NOMO-1 (cell line): ENCODE measurements around the gene CBX3.
A peak's percentile ranks its signal among the peaks of the same experiment; 100 is the strongest.
"Not testable (repeated sequence)": the region's sequence is repeated elsewhere in the genome, so short reads cannot be mapped to it uniquely, and the experiment has no call there.

Experiments used
- DNase-seq, 2 experiments: peaks; one replicate each; lab custom pipeline; 2025; ENCODE audit not compliant: unreplicated experiment in 2 of 2; lab: John Stamatoyannopoulos, UW

The CBX3 gene

GRCh38 chr7:26201247-26202018, at the start of gene CBX3:
CBX3 (plus strand) TSS chr7:26201745; CDS start chr7:26202999, 1,254 bp downstream.
- peak; percentile 94 to 95 for DNase-seq

GRCh38 chr7:26151953-26152781, 49.4 kb upstream of the CBX3 start, which contains the start of gene NFE2L3:
NFE2L3 (plus strand) TSS chr7:26152198; CDS start chr7:26152499, 301 bp downstream.
- peak; percentile 82 to 89 for DNase-seq

GRCh38 chr7:26152782-26153240, 48.7 kb upstream of the CBX3 start:
- not testable (repeated sequence) for DNase-seq

GRCh38 chr7:26153241-26153822, 48.2 kb upstream of the CBX3 start:
- no peak for DNase-seq

GRCh38 chr7:26153823-26154783, 47.4 kb upstream of the CBX3 start:
- DNase-seq, result no peak

GRCh38 chr7:26155531-26156375, 45.8 kb upstream of the CBX3 start:
- no peak for DNase-seq

DNA sequence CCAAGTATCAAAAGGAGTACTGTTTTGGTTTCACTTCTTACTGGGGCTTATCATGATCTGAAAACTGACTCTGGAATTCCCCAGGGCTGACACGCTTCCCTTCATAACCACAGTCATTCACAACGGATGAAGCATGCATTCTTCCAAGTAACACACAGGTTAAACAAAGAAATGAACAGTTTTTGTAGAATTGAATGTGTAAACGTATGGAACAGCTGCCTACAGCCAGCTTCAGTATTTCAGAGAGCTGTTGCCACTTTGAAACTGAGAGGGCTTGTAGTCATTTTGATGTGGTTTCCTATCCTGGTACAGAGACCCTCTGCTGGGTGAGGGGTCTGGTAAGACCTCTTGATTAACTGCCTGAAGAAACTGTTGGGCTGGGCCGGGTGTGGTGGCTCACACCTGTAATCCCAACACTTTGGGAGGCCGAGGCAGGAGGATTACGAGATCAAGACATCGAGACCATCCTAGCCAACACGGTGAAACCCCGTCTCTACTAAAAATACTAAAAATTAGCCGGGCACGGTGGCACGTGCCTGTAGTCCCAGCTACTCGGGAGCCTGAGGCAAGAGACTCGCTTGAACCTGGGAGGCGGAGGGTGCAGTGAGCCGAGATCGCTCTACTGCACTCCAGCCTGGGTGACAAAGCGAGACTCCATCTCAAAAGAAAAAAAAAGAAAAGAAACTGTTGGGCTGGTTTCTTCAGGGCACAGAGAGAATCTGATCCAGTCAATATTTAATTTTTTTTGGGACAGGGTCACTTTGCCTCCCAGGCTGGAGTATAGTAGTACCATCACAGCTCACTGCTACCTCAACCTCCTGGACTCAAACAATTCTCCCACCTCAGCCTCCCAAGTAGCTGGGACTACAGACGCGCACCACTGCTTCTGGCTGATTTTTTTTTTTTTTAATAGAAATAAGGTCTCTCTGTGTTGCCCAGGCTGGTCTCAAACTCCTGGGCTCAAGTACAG, 44.8 kb upstream of the CBX3 start:
- DNase-seq, result no peak

DNA sequence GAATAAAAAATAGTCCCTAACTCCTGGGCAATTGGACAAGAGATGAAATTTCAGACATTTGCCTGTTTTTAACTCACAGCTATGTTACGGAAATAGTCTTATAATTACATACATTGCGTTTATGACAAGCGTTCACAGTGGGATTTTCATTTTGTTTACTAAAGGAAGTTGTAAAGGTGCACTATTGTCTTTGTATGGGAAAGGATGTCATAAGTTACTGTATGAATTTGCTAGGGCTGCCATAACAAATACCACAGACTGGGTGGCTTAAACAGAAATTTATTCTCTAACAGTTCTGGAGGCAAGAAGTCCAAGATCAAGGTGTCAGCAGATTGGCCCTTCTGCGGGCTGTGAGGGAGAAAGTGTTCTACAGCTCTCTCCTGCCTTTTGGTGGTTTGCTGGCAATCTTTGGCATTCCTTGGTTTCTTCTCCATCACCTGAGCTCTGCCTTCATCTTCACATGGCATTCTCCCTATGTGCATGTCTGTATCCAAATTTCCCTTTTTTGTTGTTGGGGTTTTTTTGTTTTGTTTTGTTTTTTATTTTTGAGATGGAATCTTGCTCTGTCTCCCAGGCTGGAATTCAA, 43.9 kb upstream of the CBX3 start:
- no peak for DNase-seq

DNA sequence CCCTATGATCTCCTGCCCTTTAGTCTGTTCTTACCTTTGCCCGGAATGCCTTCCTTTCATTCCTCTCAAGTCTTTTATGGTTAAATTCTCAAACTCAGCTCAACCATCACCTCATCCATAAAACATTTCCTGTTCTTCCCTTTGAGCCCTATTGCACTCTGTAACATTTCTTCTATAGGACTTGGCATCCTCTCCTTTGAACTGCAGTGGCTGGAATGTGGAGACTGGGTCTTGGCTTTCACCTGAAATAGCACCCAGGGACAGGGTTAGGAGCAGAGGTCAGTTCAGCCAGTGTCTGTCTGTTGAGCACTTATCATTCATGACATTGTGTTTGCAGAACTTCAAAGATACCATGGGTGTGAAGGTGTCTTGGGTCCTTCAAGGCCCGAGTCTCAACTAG, 42.3 kb upstream of the CBX3 start:
- DNase-seq, result no peak

GRCh38 chr7:26160896-26161295, 40.6 kb upstream of the CBX3 start:
- no peak for DNase-seq

DNA sequence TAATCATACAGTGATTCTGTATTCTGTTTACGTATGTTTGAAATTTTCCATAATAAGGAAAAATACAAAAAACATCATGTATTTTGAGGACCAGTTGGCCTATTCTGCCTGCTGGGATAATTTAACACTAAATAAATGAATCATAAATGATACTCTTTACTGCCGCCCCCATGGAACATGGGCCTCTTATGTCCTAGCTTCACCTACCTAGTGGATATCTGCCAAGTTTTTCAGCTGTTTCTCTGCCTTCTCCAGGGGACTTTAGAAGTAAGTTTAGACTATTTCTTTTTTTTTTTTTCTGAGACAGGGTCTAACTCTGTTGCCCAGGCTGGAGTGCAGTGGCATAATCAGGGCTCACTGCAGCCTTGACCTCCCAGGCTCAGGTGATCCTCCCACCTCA, 39.1 kb upstream of the CBX3 start:
- DNase-seq, result no peak

- DNase-seq, result not testable (repeated sequence)
Observed at GRCh38 chr7:26163804-26164203, 37.7 kb upstream of the CBX3 start.

DNA sequence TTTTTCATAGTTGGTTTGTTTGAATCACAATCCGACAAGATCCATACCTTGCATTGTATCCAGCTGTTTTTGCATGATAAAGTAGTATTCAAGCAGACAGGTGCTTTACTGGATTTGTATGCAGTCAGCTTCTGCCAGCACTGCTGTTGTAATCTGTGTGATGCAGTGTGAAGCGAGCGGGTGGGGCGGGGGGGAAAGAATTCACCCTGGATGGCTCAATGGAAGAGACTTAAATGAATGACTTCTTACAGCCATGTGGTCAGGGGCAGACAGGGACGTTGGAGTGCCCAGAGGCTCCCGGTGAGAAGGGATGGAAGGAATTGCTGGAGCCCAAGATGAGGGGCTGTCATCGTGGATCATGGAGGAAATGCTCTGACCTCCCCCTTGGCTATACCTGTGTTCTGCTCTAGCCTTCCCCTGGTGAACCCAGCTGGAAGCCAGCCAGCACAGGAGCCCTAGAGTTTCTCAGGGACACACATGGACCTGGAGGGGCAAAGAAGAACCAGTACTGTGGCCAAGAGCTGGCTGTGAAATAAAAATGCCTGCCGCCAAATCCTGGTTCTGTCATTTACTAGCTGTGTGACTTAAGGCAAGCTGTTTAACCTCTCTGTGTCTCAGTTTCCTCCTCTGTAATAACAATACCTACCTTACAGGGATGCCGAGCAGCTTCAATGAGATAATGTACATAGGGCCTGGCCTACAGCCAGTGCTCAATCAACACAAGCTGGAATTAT, 35.4 kb upstream of the CBX3 start:
- DNase-seq, result no peak

GRCh38 chr7:26166684-26167266, 34.8 kb upstream of the CBX3 start:
- DNase-seq, result peak; percentile 18 to 54

- no peak for DNase-seq
Observed at GRCh38 chr7:26167303-26167934, 34.1 kb upstream of the CBX3 start.

DNA sequence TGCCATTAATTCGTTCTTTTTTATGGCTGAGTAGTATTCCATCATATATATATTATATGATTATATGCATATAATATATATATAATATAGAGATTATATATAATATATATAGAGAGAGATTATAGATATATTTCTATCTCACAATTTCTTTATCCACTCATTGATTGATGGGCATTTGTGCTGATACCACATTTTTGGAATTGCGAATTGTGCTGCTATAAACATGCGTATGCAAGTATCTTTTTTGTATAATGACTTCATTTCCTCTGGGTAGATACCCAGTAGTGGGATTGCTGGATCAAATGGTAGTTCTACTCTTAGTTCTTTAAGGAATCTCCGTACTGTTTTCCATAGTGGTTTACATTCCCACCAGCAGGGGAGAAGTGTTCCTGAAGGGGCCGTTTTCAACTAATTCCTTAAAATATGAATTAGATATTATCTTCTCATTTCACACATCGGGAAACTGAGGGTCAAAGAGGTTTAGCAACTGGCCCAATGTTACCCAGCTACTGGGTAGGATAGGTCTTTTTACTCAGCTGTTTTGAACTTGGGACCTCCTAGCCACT, 33.0 kb upstream of the CBX3 start:
- DNase-seq, result no peak
